ENCODE measurements around the gene CYP2W1.
"Not testable (repeated sequence)": the region's sequence is repeated elsewhere in the genome, so short reads cannot be mapped to it uniquely, and the experiment has no call there.

CYP2W1 gene

GRCh38 chr7:951881-952547 lies 31.0 kb upstream of the CYP2W1 start:
- no peak for DNase-seq (ENCODE audit: low spot score)

GRCh38 chr7:952548-953441 lies 30.2 kb upstream of the CYP2W1 start:
- no peak for DNase-seq (ENCODE audit: low spot score)

GRCh38 chr7:953547-954327 lies 29.2 kb upstream of the CYP2W1 start:
- DNase-seq (ENCODE audit: low spot score): peak; percentile 59

- peak; percentile 61 for DNase-seq (ENCODE audit: low spot score)
Observed at GRCh38 chr7:954330-955238, 28.4 kb upstream of the CYP2W1 start, which contains the start of gene ADAP1. TSS of gene ADAP1 (minus strand) at chr7:954680. CDS start at chr7:954477, 203 bp downstream.

GRCh38 chr7:956031-956430 lies 26.9 kb upstream of the CYP2W1 start:
- no peak for DNase-seq (ENCODE audit: low spot score)

GRCh38 chr7:957418-958220 lies 25.4 kb upstream of the CYP2W1 start:
- no peak for DNase-seq (ENCODE audit: low spot score)

- DNase-seq (ENCODE audit: low spot score): no peak
Observed at GRCh38 chr7:958221-959200, 24.5 kb upstream of the CYP2W1 start.

GRCh38 chr7:959271-959670 lies 23.7 kb upstream of the CYP2W1 start:
- DNase-seq (ENCODE audit: low spot score): no peak

- DNase-seq (ENCODE audit: low spot score): not testable (repeated sequence)
Observed at GRCh38 chr7:959740-960139, 23.2 kb upstream of the CYP2W1 start.

GRCh38 chr7:960269-960871 lies 22.6 kb upstream of the CYP2W1 start:
- DNase-seq (ENCODE audit: low spot score): no peak

- DNase-seq (ENCODE audit: low spot score): not testable (repeated sequence)
Observed at GRCh38 chr7:960972-961371, 22.0 kb upstream of the CYP2W1 start.

- no peak for DNase-seq (ENCODE audit: low spot score)
Observed at GRCh38 chr7:961546-962400, 21.2 kb upstream of the CYP2W1 start.

GRCh38 chr7:962401-963081 lies 20.4 kb upstream of the CYP2W1 start:
- no peak for DNase-seq (ENCODE audit: low spot score)

- DNase-seq (ENCODE audit: low spot score): no peak
Observed at GRCh38 chr7:963236-964078, 19.5 kb upstream of the CYP2W1 start.

GRCh38 chr7:964401-965231 lies 18.4 kb upstream of the CYP2W1 start:
- no peak for DNase-seq (ENCODE audit: low spot score)
